GM18907 (cell line): ENCODE measurements around the gene B3GALNT2.
"Not testable (repeated sequence)": the region's sequence is repeated elsewhere in the genome, so short reads cannot be mapped to it uniquely, and the experiment has no call there.

Source experiments
- ATAC-seq: cut with Tn5 transposase; IDR thresholded peaks from one replicate; pipeline ENCODE4 v1.9.1; 2021; ENCODE audit warnings: mild to moderate bottlenecking, moderate library complexity; ENCODE audit not compliant: unreplicated experiment

Gene B3GALNT2

GRCh38 chr1:235504494-235505222 lies 406 bp upstream of the B3GALNT2 start:
- ATAC-seq, result peak; percentile 87

DNA sequence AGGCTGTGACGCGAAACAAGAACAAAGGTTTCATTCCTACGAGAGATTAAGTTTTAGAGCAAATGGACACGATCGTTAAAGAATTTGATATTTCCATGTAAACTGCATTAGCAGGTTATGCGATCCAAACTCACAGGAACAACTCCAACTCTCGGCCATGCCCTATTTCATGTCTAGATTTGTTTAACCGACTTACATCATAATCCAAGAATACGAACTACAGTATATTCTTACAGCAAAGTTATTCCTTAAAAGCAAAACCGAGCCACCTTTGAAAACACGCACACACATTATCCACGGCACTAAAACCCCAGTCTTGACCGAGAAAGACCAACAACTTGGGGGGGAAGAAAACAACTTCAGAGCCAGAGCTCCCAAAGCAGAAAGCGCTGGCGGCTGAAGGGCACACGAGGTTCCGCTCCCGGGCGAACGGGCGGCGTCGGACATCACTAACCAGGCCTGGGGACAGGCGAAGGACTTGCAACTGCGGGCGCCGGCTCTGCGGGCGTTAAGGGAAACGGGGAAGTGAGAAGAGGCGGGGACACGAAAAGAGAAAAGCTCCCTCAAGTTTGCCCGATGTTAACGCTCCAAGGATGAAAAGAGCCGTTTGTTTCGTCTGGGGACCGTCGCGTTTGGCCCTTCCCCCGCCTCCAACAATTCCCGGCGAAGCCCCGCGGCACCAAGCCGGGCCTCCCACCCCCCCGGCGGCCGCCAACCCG lies 690 bp downstream of the B3GALNT2 start:
- peak; percentile 26 for ATAC-seq

DNA sequence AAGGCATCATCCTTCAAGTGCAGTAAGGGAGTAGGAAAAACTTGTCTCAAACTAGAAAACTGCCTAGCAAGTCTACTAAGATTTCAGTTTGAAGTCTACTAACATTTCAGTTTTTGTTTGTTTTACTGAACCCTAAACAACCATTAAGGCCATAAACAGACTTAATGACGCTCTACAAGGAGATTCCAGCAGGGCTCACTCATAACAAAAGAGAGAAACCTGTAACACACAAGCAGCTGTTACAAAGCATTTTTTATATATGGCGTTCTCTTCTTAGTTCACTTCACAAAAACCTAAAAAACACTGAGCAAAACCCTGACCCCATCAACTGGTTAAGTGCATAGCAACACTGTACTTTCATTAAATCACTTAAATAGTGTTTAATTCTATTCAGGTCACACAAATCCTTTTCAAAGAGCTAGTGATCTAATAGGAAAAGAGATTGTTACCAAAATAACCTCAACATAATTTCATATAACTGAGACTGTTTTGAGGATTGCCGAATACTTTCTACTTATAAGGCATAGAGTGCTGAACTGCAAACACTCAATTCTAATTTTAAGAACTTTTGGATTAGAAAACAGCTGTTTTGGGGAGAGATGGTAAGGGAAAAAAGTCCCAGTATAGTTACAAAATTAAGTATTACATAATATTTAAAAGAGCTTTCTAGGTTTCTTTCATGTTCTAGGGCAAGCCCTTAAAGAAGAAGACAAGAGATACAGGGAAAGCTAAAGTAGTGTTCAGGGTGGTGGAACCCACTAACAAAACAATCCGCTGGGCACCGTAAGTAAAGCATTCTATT lies 1.4 kb downstream of the B3GALNT2 start:
- ATAC-seq, result no peak

GRCh38 chr1:235500971-235501540 lies 3.2 kb downstream of the B3GALNT2 start:
- ATAC-seq, result no peak

DNA sequence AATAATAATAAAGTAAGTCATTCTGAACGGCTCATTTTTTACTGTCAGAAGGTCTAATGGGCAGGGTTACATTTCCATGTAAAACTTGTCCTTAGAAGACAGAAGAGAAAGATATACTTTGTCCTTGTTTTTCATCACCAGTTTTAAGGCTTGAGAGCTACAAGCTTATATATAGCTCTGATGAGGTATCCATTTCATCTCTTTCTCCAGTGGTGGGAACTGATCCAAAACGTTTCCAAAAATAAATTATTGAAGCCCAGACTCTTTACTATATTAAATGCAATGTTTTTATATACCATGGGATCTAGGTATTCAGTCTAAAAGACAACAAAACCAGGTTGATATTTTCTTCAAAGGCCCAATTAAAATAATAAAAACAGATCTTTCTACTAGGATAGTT lies 8.7 kb downstream of the B3GALNT2 start:
- ATAC-seq, result no peak

DNA sequence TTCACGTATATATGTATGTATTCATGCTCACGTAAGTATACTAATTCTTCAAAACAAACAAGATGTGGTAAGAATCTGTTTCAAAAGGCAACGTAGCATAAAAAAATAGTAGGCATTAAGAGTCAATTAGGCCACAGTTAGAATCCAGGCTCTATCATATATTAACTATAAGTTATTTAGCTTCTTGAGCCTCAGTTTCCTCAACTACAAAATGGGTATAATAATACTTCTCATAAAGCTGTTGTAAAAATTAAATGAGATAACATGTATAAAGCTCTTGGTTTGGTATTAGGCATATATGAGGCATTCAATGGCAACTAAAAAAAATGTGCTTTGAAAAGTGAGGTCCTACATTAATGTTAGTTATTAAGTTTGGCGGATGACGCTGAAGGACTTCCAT lies 9.2 kb downstream of the B3GALNT2 start:
- no peak for ATAC-seq

GRCh38 chr1:235494531-235494930 lies 9.7 kb downstream of the B3GALNT2 start:
- no peak for ATAC-seq

DNA sequence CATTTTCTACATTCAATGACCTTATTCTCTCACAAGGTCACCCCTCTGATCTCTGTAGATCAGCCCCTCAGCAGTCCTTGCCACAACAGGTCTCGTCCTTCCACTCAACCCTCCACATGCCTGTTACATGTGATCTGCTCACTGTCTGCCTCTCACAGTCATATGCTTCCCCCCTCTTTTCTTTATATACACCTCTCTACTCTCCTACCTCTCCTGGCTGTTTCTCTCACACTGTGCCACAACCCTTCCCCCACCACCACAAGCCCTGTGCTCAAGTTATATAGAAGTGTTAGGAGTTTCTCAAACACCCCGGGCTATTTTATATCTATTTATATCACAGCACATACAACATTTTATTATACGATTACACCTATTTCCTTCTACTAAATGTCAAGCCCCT lies 12.6 kb downstream of the B3GALNT2 start:
- ATAC-seq, result no peak

GRCh38 chr1:235486321-235486720 lies 17.9 kb downstream of the B3GALNT2 start:
- ATAC-seq, result no peak

- no peak for ATAC-seq
Measured at GRCh38 chr1:235485558-235485957, 18.7 kb downstream of the B3GALNT2 start.

DNA sequence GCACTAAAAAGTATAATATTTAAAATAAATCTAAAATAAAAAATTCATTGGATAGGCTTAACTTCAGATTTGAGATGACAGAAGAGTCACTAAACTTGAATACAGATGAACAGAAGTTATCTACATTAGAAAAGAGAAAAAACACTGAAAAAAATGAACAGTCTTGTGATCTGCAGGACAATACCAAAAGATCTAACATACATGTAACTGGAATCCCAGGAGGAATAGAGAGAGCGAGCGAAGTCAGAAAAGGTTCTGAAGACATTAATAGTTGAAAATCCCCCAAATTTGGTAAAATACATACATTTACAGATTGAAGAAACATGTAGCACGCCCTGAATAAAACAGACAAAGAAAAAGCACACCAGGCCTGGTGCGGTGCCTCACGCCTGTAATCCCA lies 21.2 kb downstream of the B3GALNT2 start:
- ATAC-seq, result no peak

- no peak for ATAC-seq
Measured at GRCh38 chr1:235473806-235474205, 30.4 kb downstream of the B3GALNT2 start.

DNA sequence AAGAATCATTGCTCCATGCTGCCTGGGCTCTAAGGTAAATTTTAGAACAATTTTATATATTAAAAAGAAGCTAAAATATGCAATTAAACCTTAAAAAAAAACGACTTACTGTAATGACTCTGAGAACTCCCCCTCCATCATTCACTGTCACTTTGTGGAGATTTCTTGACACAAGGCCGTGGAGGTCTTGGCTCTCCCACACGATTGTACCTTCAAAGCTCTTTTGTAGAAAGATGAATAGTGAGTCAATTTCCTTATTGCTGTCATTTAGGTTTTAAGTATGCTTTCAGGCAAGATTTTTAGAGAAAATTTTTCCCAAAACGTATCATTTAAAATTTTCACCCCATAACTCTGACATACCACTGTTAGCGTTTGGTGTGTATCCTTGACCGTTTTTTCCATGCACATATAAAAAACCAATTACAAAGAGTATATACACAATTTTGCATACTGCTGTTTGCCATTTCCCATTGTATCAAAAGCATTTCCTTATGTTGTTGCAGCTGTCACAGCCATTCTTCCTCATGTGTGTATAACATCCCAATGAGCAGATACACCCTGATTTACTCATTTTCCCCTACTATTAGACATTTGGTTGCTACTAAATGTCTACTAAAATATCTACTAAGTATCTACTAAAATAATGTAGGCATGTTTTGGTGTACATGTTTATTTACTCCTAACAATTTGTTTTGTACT lies 33.4 kb downstream of the B3GALNT2 start:
- no peak for ATAC-seq

- not testable (repeated sequence) for ATAC-seq
Measured at GRCh38 chr1:235469897-235470296, 34.4 kb downstream of the B3GALNT2 start.

DNA sequence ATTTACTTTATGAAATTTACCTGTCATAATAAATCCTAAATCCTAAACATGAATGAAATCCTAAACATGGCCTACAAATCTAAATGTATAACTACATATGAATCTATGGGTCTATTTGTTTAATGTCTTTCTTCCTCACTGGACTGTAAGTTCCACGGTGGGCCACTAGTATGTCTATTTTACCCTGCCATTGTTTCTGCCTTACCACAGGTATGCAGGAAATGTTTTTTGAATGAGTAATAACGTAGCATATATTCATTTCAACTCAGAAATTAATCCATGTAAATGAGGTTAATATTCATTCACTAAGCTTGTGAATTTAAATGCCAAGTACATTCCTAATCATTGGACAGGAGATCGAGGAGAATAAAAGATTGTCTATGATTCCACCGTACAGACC lies 35.3 kb downstream of the B3GALNT2 start:
- no peak for ATAC-seq

GRCh38 chr1:235468004-235468403 lies 36.2 kb downstream of the B3GALNT2 start:
- no peak for ATAC-seq

- no peak for ATAC-seq
Measured at GRCh38 chr1:235465066-235465465, 39.2 kb downstream of the B3GALNT2 start.

DNA sequence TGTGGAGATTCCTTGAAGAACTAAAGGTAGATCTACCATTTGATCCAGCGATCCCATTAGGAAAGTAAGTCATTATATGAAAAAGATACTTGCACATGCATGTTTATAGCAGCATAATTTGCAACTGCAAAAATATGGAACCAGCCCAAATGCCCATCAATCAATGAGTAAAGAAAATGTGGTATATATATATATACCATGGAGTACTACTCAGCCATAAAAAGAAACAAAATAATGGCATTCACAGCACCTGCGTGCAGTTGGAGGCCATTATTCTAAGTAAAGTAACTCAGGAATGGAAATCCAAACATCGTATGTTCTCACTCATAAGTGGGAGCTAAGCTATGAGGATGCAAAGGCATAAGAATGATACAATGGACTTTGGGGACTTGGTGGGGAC lies 41.4 kb downstream of the B3GALNT2 start:
- not testable (repeated sequence) for ATAC-seq

DNA sequence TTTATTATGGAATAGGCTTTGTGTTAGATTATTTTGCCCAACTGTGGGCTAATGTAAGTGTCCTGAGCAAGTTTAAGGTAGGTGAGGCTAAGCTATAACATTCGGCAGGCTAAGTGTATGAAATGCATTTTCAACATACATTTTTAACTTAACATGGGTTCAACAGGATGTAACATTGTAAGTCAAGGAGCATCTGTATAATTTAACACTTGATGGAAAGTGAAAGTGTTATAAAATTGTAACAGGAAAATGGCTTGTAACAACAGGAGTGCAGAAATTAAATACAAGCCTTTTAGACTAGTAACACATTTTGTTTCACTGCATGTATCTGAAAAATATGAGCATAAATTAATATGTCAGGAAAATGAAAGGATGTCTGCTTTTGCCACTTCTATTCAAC lies 42.3 kb downstream of the B3GALNT2 start:
- ATAC-seq, result no peak

DNA sequence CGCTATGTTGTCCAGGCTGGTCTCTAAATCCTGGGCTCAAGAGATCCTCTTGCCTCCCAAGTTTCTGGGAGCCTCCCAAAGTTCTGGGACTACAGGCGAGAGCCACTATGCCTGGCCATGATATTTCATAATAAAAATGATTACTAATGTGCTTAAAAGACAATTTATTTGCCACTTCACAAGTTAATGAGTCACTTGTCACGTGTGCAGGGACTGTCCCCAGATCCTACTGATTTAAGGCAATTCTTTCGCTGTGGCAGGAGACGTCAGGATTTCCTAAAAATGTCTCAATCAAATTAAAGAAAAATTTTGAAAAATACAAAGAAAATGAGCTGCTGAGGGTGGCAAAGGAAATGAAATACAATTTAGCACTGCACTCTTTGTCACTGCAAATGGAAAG lies 43.5 kb downstream of the B3GALNT2 start:
- ATAC-seq, result no peak

GRCh38 chr1:235457856-235458255 lies 46.4 kb downstream of the B3GALNT2 start:
- not testable (repeated sequence) for ATAC-seq
